Nephron progenitor cell (in vitro differentiated cells): ENCODE measurements around the gene ZBTB39.

Experiments
- DNase-seq: peaks from one replicate; pipeline ENCODE4 v3.0.0; 2021
- H3K27ac Mint-ChIP-seq: 2 replicates; pipeline ENCODE4 v1.8.0; 2021; ENCODE audit warnings: mild to moderate bottlenecking, moderate library complexity, mixed read lengths
- H3K27me3 Mint-ChIP-seq: 2 replicates; pipeline ENCODE4 v1.8.0; 2021; ENCODE audit warnings: mild to moderate bottlenecking, low read depth, mixed read lengths; ENCODE audit not compliant: poor library complexity
- H3K36me3 Mint-ChIP-seq: 2 replicates; pipeline ENCODE4 v1.8.0; 2021; ENCODE audit warnings: low read depth, mixed read lengths
- H3K4me1 Mint-ChIP-seq: 2 replicates; pipeline ENCODE4 v1.8.0; 2021; ENCODE audit warnings: mixed read lengths
- H3K4me3 Mint-ChIP-seq: 2 replicates; pipeline ENCODE4 v1.8.0; 2021; ENCODE audit warnings: mild to moderate bottlenecking, moderate library complexity, mixed read lengths
- H3K9me3 Mint-ChIP-seq: 2 replicates; pipeline ENCODE4 v1.8.0; 2021; ENCODE audit warnings: mild to moderate bottlenecking, moderate library complexity, mixed read lengths
- CTCF ChIP-seq: fragments of 200-600 bp; sonication (generic); IDR thresholded peaks from 2 replicates; pipeline ENCODE4 v1.5.0; 2021; ENCODE audit warnings: antibody characterized with exemption

The ZBTB39 gene

GRCh38 chr12:56998981-56999380, 7.4 kb downstream of the ZBTB39 start:
- Mint-ChIP-seq H3K27me3 (no peaks in the 10 kb centered on the region), H3K9me3 (no peaks in the 10 kb centered on the region), H3K4me1 (peaks cover 67% of the 10 kb centered on the region), H3K36me3 (peaks cover 68% of the 10 kb centered on the region), H3K27ac (no peak overlapping the region), H3K4me3 (no peak overlapping the region)
- no peak for DNase-seq
- no peak for TF ChIP-seq CTCF

- Mint-ChIP-seq H3K9me3 (no peaks in the 10 kb centered on the region), H3K36me3 (peaks cover 62% of the 10 kb centered on the region), H3K27me3 (no peaks in the 10 kb centered on the region), H3K27ac (peak overlapping the region; percentile 14), H3K4me3 (no peak overlapping the region), H3K4me1 (peaks cover 62% of the 10 kb centered on the region)
- no peak for TF ChIP-seq CTCF
- no peak for DNase-seq
These were observed 8.0 kb downstream of the ZBTB39 start for GRCh38 chr12:56998316-56998715.

GRCh38 chr12:56996793-56997545, 9.4 kb downstream of the ZBTB39 start:
- peak overlapping the region; percentile 70 for H3K27ac Mint-ChIP-seq
- peaks cover 51% of the 10 kb centered on the region for H3K4me1 Mint-ChIP-seq
- TF ChIP-seq CTCF = no peak
- H3K36me3 Mint-ChIP-seq = peaks cover 51% of the 10 kb centered on the region
- H3K4me3 Mint-ChIP-seq = no peak overlapping the region
- no peaks in the 10 kb centered on the region for H3K9me3 Mint-ChIP-seq
- DNase-seq = no peak
- H3K27me3 Mint-ChIP-seq = no peaks in the 10 kb centered on the region

- Mint-ChIP-seq H3K4me1 (peaks cover 43% of the 10 kb centered on the region), H3K36me3 (peaks cover 43% of the 10 kb centered on the region), H3K27ac (peak overlapping the region; percentile 83), H3K27me3 (peaks cover 3% of the 10 kb centered on the region), H3K4me3 (no peak overlapping the region), H3K9me3 (no peaks in the 10 kb centered on the region)
- DNase-seq = no peak
- no peak for TF ChIP-seq CTCF
These were observed 10.3 kb downstream of the ZBTB39 start for GRCh38 chr12:56995930-56996496.

GRCh38 chr12:56995201-56995929, 11.0 kb downstream of the ZBTB39 start:
- H3K27me3 Mint-ChIP-seq = peaks cover 3% of the 10 kb centered on the region

More at GRCh38 chr12:56995201-56995929, 11.0 kb downstream of the ZBTB39 start:
- no peak for TF ChIP-seq CTCF
- peaks cover 40% of the 10 kb centered on the region for H3K36me3 Mint-ChIP-seq
- no peaks in the 10 kb centered on the region for H3K9me3 Mint-ChIP-seq
- peaks cover 36% of the 10 kb centered on the region for H3K4me1 Mint-ChIP-seq
- no peak overlapping the region for H3K27ac Mint-ChIP-seq
- DNase-seq = no peak
- H3K4me3 Mint-ChIP-seq = no peak overlapping the region
